HUES6 (cell line): ENCODE measurements around the gene LUZP2.

ENCODE experiments used
- H3K27ac ChIP-seq: 2 replicates; pipeline ENCODE4 v1.7.0; 2013; ENCODE audit warnings: low read depth, mild to moderate bottlenecking, low read length, inconsistent platforms
- H3K27me3 ChIP-seq: 2 replicates; pipeline ENCODE4 v1.6.1; 2013; ENCODE audit warnings: low read length; ENCODE audit not compliant: control insufficient read depth, insufficient read depth
- H3K36me3 ChIP-seq: 2 replicates; pipeline ENCODE4 v1.6.1; 2013; ENCODE audit warnings: low read length; ENCODE audit not compliant: control insufficient read depth, insufficient read depth
- H3K4me1 ChIP-seq: 2 replicates; pipeline ENCODE4 v1.6.1; 2013; ENCODE audit warnings: low read length; ENCODE audit not compliant: control insufficient read depth, insufficient read depth
- H3K4me3 ChIP-seq: 2 replicates; pipeline ENCODE4 v1.5.1; 2013; ENCODE audit warnings: low read depth, low read length
- H3K9ac ChIP-seq: one replicate; pipeline ENCODE4 v1.6.1; 2013; ENCODE audit warnings: mild to moderate bottlenecking, low read length
- H3K9me3 ChIP-seq: 2 replicates; pipeline ENCODE4 v1.6.1; 2013; ENCODE audit warnings: low read depth, low read length; ENCODE audit not compliant: control insufficient read depth, insufficient read depth

The LUZP2 gene

DNA sequence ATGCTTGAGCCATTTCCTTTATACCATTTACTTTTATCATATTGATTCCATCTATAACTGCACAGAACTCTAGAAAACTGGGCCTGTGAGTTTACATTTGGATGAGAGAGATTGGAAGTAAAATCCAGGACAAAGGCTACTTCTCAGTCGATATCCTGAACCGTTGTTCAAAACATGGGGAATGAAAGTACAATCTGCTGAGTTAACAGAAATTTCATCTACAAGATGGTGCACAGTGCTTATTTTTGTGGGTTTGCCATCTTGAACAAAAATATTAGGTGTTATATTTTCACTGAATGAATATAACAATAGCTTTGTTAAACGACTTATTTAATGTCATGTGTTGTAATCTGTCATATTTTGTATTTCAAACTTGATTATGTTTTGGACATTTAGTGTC is 622.6 kb downstream of the LUZP2 start:
- no peaks in the 10 kb centered on the region for H3K36me3 ChIP-seq
- no peaks in the 10 kb centered on the region for H3K9me3 ChIP-seq
- H3K4me3 ChIP-seq = no peak overlapping the region
- H3K9ac ChIP-seq = no peak overlapping the region
- no peak overlapping the region for H3K27ac ChIP-seq
- no peaks in the 10 kb centered on the region for H3K4me1 ChIP-seq
- no peaks in the 10 kb centered on the region for H3K27me3 ChIP-seq
